GM12878 (cell line): ENCODE measurements around the gene GRM7. TPM values are rescaled to one million over a fixed set of nuclear protein-coding genes. Genes with fewer than 3 reads are reported as not detected.

Experiments used
- ATAC-seq: fragments of 200-7000 bp; cut with Tn5 transposase; 3 replicates; pipeline ENCODE4 v1.9.1; 2020; ENCODE audit warnings: mild to moderate bottlenecking, moderate library complexity
- BruUV-seq: library from RNA; stranded (reverse); fragments of 400-500 nt; replicated peaks from 2 replicates; lab custom pipeline; 2021; lab: Mats Ljungman, UMichigan
- CTCF ChIA-PET: fragments of 300-600 bp; sonication (Branson Sonifier 250); formaldehyde crosslinking; extraction: SDS; loops from one replicate; lab custom pipeline; 2021; ENCODE audit warnings: inconsistent platforms; lab: Yijun Ruan, JAX
- POLR2A ChIA-PET: fragments of 350-600 bp; formaldehyde crosslinking; extraction: SDS; loops from one replicate; lab custom pipeline; 2021; ENCODE audit warnings: inconsistent platforms; lab: Charles Lee
- RAD21 ChIA-PET: fragments of 300-600 bp; sonication (Branson Sonifier 250); formaldehyde crosslinking; loops from one replicate; lab custom pipeline; 2023; ENCODE audit warnings: antibody characterized with exemption; ENCODE audit not compliant: unreplicated experiment; lab: Charles Lee
- SMC1A ChIA-PET: fragments of 300-600 bp; sonication (Branson Sonifier 250); formaldehyde crosslinking; loops from one replicate; lab custom pipeline; 2023; ENCODE audit not compliant: unreplicated experiment, uncharacterized antibody; lab: Charles Lee
- DNase-seq: peaks from one replicate; pipeline ENCODE4 v3.0.0-alpha.2; 2011; ENCODE audit warnings: low read depth, low spot score
- FAIRE-seq: peaks from 3 replicates; lab custom pipeline; 2011; peaks lifted over from hg19 to GRCh38; lab: Jason Lieb, UNC
- H2AFZ ChIP-seq: 2 replicates; pipeline ENCODE4 v1.6.0; 2011; ENCODE audit warnings: low read depth, low read length, control low read depth; ENCODE audit not compliant: control insufficient read depth
- H3K27ac ChIP-seq: 2 replicates; pipeline ENCODE4 v1.5.1; 2011; ENCODE audit warnings: control low read depth; ENCODE audit not compliant: control insufficient read depth, insufficient read depth
- H3K27me3 ChIP-seq, 2 experiments: replicated peaks in 1 of 2; 2 replicates each; pipeline versions ENCODE4 v1.6.0 to v1.6.1; 2011; ENCODE audit warnings: low read length in 1 of 2; ENCODE audit not compliant: control insufficient read depth in 2 of 2, insufficient read depth in 2 of 2
- H3K36me3 ChIP-seq, 2 experiments: 2 replicates each; pipeline ENCODE4 v1.5.1; 2011; ENCODE audit warnings: low read length in 1 of 2; ENCODE audit not compliant: control insufficient read depth in 2 of 2, insufficient read depth in 2 of 2
- H3K4me1 ChIP-seq: 2 replicates; pipeline ENCODE4 v1.6.1; 2011; ENCODE audit warnings: mild to moderate bottlenecking, low read length, moderate library complexity, mixed read lengths; ENCODE audit not compliant: control insufficient read depth, insufficient read depth
- H3K4me2 ChIP-seq: 2 replicates; pipeline ENCODE4 v1.6.0; 2011; ENCODE audit warnings: control low read depth; ENCODE audit not compliant: control insufficient read depth, insufficient read depth
- H3K4me3 ChIP-seq: fragments of 200-600 bp; sonication (generic); 2 replicates; pipeline ENCODE4 v1.5.1; 2016
- H3K79me2 ChIP-seq: 2 replicates; pipeline ENCODE4 v1.6.0; 2011; ENCODE audit warnings: low read length; ENCODE audit not compliant: control insufficient read depth, insufficient read depth
- H3K9ac ChIP-seq: 2 replicates; pipeline ENCODE4 v1.8.0; 2011; ENCODE audit warnings: low read length, control low read depth, mixed read lengths; ENCODE audit not compliant: control insufficient read depth, insufficient read depth
- H3K9me3 ChIP-seq: replicated peaks from 3 replicates; pipeline ENCODE4 v1.5.1; 2011; ENCODE audit warnings: mild to moderate bottlenecking, low read length; ENCODE audit not compliant: control insufficient read depth, insufficient read depth
- H4K20me1 ChIP-seq: 2 replicates; pipeline ENCODE4 v1.6.0; 2011; ENCODE audit not compliant: control insufficient read depth, insufficient read depth
- CHD1 ChIP-seq: IDR thresholded peaks from 2 replicates; pipeline ENCODE4 v1.6.1; 2012; ENCODE audit warnings: low read depth, low read length, improper control_type of control experiment
- EED ChIP-seq: sonication (generic); IDR thresholded peaks from 2 replicates; pipeline ENCODE4 v1.6.1; 2016; ENCODE audit warnings: antibody characterized with exemption, low read depth
- FOS ChIP-seq: IDR thresholded peaks from 3 replicates; pipeline ENCODE4 v1.6.1; 2011; ENCODE audit warnings: borderline replicate concordance; ENCODE audit not compliant: insufficient read length; ENCODE audit errors: extremely low read depth
- KDM1A ChIP-seq: fragments of 200-600 bp; sonication (generic); IDR thresholded peaks from 2 replicates; pipeline ENCODE4 v1.6.1; 2016; ENCODE audit warnings: borderline replicate concordance
- NR2F1 ChIP-seq: fragments of 450-650 bp; conservative IDR thresholded peaks from 2 replicates; pipeline ENCODE4 v1.6.1; 2017; ENCODE audit warnings: mild to moderate bottlenecking
- POU2F2 ChIP-seq: IDR thresholded peaks from 3 replicates; pipeline ENCODE4 v1.6.1; 2011; ENCODE audit warnings: low read depth, mild to moderate bottlenecking, low read length, borderline replicate concordance
- RELB ChIP-seq: fragments of 450-650 bp; IDR thresholded peaks from 2 replicates; pipeline ENCODE4 v1.6.1; 2017; ENCODE audit warnings: low read depth, mild to moderate bottlenecking, moderate library complexity
- SP1 ChIP-seq: IDR thresholded peaks from one replicate; pipeline ENCODE4 v1.6.1; 2011; ENCODE audit warnings: low read depth, low read length
- SPI1 ChIP-seq: IDR thresholded peaks from 2 replicates; pipeline ENCODE4 v1.6.1; 2011; ENCODE audit warnings: low read depth, mild to moderate bottlenecking, low read length, moderate library complexity, borderline replicate concordance; ENCODE audit not compliant: insufficient read depth
- TAF1 ChIP-seq: IDR thresholded peaks from 2 replicates; pipeline ENCODE4 v1.6.1; 2011; ENCODE audit warnings: mild to moderate bottlenecking, low read depth, low read length, borderline replicate concordance
- USF2 ChIP-seq: IDR thresholded peaks from 2 replicates; pipeline ENCODE4 v1.6.1; 2011; ENCODE audit warnings: low read depth, low read length, improper control_type of control experiment, borderline replicate concordance
- YBX1 ChIP-seq: fragments of 450-650 bp; IDR thresholded peaks from 2 replicates; pipeline ENCODE4 v1.6.1; 2016; ENCODE audit warnings: antibody characterized with exemption
- YY1 ChIP-seq: IDR thresholded peaks from 2 replicates; pipeline ENCODE4 v1.6.1; 2011; ENCODE audit warnings: low read depth, mild to moderate bottlenecking, low read length
- ZNF207 ChIP-seq: fragments of 450-650 bp; IDR thresholded peaks from 2 replicates; pipeline ENCODE4 v1.6.1; 2014; ENCODE audit warnings: antibody characterized with exemption, mild to moderate bottlenecking, borderline replicate concordance
- WGBS: methylation state at CpG from one replicate; pipeline ENCODE4 v1.1.6; 2016; ENCODE audit warnings: low lambda C conversion rate; ENCODE audit not compliant: insufficient replicate concordance, insufficient coverage; ENCODE audit errors: missing lambda C conversion rate; 5-methylcytosine and 5-hydroxymethylcytosine counted together
- in situ Hi-C: fragments of 300-500 bp; cut with MboI; formaldehyde crosslinking; loops from 9 replicates; pipeline ENCODE4 v1.14.3; 2018; ENCODE audit warnings: mixed read lengths
- intact Hi-C: fragments of 100-400 bp; cut with micrococcal nuclease; formaldehyde crosslinking; loops from one replicate; pipeline ENCODE4 v1.14.2; 2022; ENCODE audit not compliant: unreplicated experiment
- polyA plus RNA-seq, 11 experiments: library from polyadenylated mRNA; depleted of rRNA in 4 of 11; unstranded in 6 of 11; stranded (reverse) in 5 of 11; fragments of >200 nt; fragmentation: Nextera tagmentation in 4 of 11; fragmentation: Illumina TruSeq in 1 of 11; extraction: Ambion mirVana in 4 of 11; extraction: Trizol in 1 of 11; gene quantifications; 1 replicate in 1 of 11; 2 replicates in 10 of 11; pipeline versions ENCODE4 v1.2.1 to v1.2.3, GENCODE V29; 2011 to 2016; ENCODE audit warnings: inconsistent platforms in 2 of 11, missing spikeins in 2 of 11, low read depth in 1 of 11
- total RNA-seq, 4 experiments: library from RNA; depleted of rRNA in 3 of 4; stranded (reverse); fragments of >200 nt in 3 of 4; fragmentation: Illumina TruSeq in 1 of 4; extraction: Trizol in 1 of 4; gene quantifications; 2 replicates each; pipeline versions ENCODE4 v1.2.1 to v1.2.3, GENCODE V29; 2013 to 2021

GRM7 gene
- total and polyA plus RNA-seq, 10 of the 15 experiments (the other 5 are each of a cell fraction or from before 2014, with no cell fraction given): not detected

DNA sequence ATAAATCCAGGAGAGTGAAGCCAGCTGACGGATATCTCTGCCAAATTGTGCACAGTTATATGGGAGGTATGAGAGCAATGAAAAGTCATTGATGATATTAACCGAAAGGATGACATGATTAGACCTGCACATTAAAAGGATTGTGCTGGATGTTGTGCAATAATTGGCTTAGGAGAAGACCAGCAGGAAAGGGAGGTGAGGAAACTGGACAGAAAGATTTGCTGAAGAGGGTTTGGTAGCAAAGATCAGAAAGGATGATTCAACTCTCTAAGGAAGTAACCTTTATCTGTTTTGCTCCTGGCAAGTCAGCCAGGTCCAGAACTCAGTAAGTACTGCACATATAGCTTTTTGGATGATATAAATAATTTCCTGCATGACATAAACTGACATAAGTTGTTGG is 704.7 kb downstream of the GRM7 start:
- FAIRE-seq (no peak), ATAC-seq (no peak), DNase-seq (no peak)
- intact Hi-C loops (no loop called here), in situ Hi-C loops (no loop called here)
- Histone ChIP-seq H3K27me3 (no peaks in the 10 kb centered on the region), H3K4me1 (no peaks in the 10 kb centered on the region), H3K4me3 (no peak overlapping the region), H3K79me2 (no peaks in the 10 kb centered on the region), H3K9me3 (no peaks in the 10 kb centered on the region), H4K20me1 (no peaks in the 10 kb centered on the region), H2AFZ (no peak overlapping the region), H3K4me2 (no peak overlapping the region), H3K27ac (no peak overlapping the region), H3K36me3 (no peaks in the 10 kb centered on the region), H3K9ac (no peak overlapping the region)
- ChIA-PET POLR2A (no interaction called here), CTCF (interaction anchor here (0.7 to 0.9 kb wide), 2 partner anchors 54 to 65 kb away, joined by 3 to 4 read pairs; no protein-coding TSS in a partner anchor), RAD21 (no interaction called here), SMC1A (interaction anchor here (0.6 kb wide), 1 partner anchor 9 kb away, joined by 3 read pairs; no protein-coding TSS in a partner anchor)
- TF ChIP-seq FOS (no peak), EED (no peak), USF2 (no peak), TAF1 (no peak), ZNF207 (no peak), NR2F1 (no peak)
- no TSS peak for BruUV-seq
- WGBS: 37% methylated on average over 2 of the region's 2 CpGs

- DNase-seq: no peak
- peak; percentile 85 for ATAC-seq
- Histone ChIP-seq H3K4me2 (no peak overlapping the region), H3K36me3 (no peaks in the 10 kb centered on the region), H2AFZ (no peak overlapping the region), H3K4me1 (no peaks in the 10 kb centered on the region), H3K27ac (no peak overlapping the region), H3K79me2 (no peaks in the 10 kb centered on the region), H3K9me3 (no peaks in the 10 kb centered on the region), H3K27me3 (no peaks in the 10 kb centered on the region), H3K9ac (no peak overlapping the region), H3K4me3 (no peak overlapping the region), H4K20me1 (no peaks in the 10 kb centered on the region)
- no peak for FAIRE-seq
- intact Hi-C loops (no loop called here), in situ Hi-C loops (no loop called here)
- ChIA-PET POLR2A (no interaction called here), CTCF (no interaction called here), SMC1A (interaction anchor here (1.5 kb wide), 1 partner anchor 55 kb away, joined by 3 read pairs; no protein-coding TSS in a partner anchor), RAD21 (no interaction called here)
- BruUV-seq: no TSS peak
- TF ChIP-seq POU2F2 (0 out of 3 replicates have a peak, but pooled peaks have one; percentile 23), SPI1 (no peak), YBX1 (no peak), SP1 (no peak), KDM1A (no peak), CHD1 (no peak), YY1 (no peak), NR2F1 (no peak), RELB (peak; percentile 75)
These were observed 706.2 kb downstream of the GRM7 start for GRCh38 chr3:7567160-7567559.
